ENCODE results near the gene C10orf90.

GRCh38 chr10:126651467-126651866 is 19.0 kb downstream of the C10orf90 start:
- TF ChIP-seq CHD7 (IDR thresholded peaks at IDR 0.05; ENCODE audit: insufficient replicate concordance, low read length) (no peak), GABPA (IDR thresholded peaks at IDR 0.05; ENCODE audit: borderline replicate concordance, insufficient read depth, low read length) (no peak), EP300 (IDR thresholded peaks at IDR 0.05; ENCODE audit: borderline replicate concordance in 1 of 2, low read depth in 2 of 2, low read length in 2 of 2) (no peak), POLR2A (IDR thresholded peaks at IDR 0.05; ENCODE audit: control extremely low read depth in 1 of 2, low read depth in 2 of 2, low read length in 2 of 2) (no peak)
- TF ChIP-seq, protein P1, sequence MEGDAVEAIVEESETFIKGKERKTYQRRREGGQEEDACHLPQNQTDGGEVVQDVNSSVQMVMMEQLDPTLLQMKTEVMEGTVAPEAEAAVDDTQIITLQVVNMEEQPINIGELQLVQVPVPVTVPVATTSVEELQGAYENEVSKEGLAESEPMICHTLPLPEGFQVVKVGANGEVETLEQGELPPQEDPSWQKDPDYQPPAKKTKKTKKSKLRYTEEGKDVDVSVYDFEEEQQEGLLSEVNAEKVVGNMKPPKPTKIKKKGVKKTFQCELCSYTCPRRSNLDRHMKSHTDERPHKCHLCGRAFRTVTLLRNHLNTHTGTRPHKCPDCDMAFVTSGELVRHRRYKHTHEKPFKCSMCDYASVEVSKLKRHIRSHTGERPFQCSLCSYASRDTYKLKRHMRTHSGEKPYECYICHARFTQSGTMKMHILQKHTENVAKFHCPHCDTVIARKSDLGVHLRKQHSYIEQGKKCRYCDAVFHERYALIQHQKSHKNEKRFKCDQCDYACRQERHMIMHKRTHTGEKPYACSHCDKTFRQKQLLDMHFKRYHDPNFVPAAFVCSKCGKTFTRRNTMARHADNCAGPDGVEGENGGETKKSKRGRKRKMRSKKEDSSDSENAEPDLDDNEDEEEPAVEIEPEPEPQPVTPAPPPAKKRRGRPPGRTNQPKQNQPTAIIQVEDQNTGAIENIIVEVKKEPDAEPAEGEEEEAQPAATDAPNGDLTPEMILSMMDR (IDR thresholded peaks at IDR 0.05; ENCODE audit: control extremely low read depth in 1 of 3, insufficient read depth in 1 of 3, low read depth in 1 of 3, low read length in 3 of 3) = no peak

Data from H1 (cell line).